SK-N-SH (cell line): Measurements from ENCODE around the gene SIT1. TPM values are rescaled to one million over a fixed set of nuclear protein-coding genes. Genes with fewer than 3 reads are reported as not detected.

Experiments
- CTCF ChIA-PET: fragments of 300-600, 350-600 bp; formaldehyde crosslinking; extraction: SDS; loops from one replicate; lab custom pipeline; 2021; lab: Yijun Ruan, JAX
- POLR2A ChIA-PET: fragments of 350-600 bp; sonication (Branson Sonifier 250); formaldehyde crosslinking; extraction: SDS; loops from one replicate; lab custom pipeline; 2020; ENCODE audit warnings: antibody characterized with exemption, inconsistent platforms; lab: Yijun Ruan, JAX
- DNase-seq: peaks from one replicate; pipeline ENCODE4 v3.0.0; 2012
- H2AFZ ChIP-seq: fragments of 200-600 bp; sonication (generic); 2 replicates; pipeline ENCODE4 v1.8.1; 2016; ENCODE audit warnings: antibody characterized with exemption, mild to moderate bottlenecking, low read depth
- H3F3A ChIP-seq: fragments of 200-600 bp; sonication (generic); replicated peaks from 2 replicates; pipeline ENCODE3; 2016; ENCODE audit warnings: antibody characterized with exemption, mild to moderate bottlenecking; ENCODE audit not compliant: insufficient read depth
- H3K27ac ChIP-seq, 2 experiments: fragments of 200-500 bp in 1 of 2; fragments of 200-600 bp in 1 of 2; sonication (Bioruptor generic) in 1 of 2; sonication (generic), shearing (Covaris generic) in 1 of 2; 2 replicates each; pipeline versions ENCODE4 v1.5.1 to v1.6.1; 2014 to 2016; ENCODE audit warnings: low read depth in 2 of 2, inconsistent platforms in 1 of 2, low read length in 1 of 2, mild to moderate bottlenecking in 1 of 2, mixed read lengths in 1 of 2
- H3K27me3 ChIP-seq: fragments of 200-600 bp; sonication (generic), shearing (Covaris generic); 2 replicates; pipeline ENCODE4 v1.6.1; 2016; ENCODE audit warnings: mixed run types; ENCODE audit not compliant: insufficient read depth
- H3K36me3 ChIP-seq, 2 experiments: fragments of 200-500 bp in 1 of 2; fragments of 200-600 bp in 1 of 2; sonication (Bioruptor generic) in 1 of 2; sonication (generic) in 1 of 2; replicated peaks in 1 of 2; 2 replicates each; pipeline versions ENCODE3 to v1.5.1; 2014 to 2016; ENCODE audit warnings: low read length in 1 of 2, mild to moderate bottlenecking in 1 of 2; ENCODE audit not compliant: insufficient read depth in 2 of 2, control insufficient read depth in 1 of 2
- H3K4me1 ChIP-seq, 2 experiments: fragments of 200-500 bp in 1 of 2; fragments of 200-600 bp in 1 of 2; sonication (Bioruptor generic) in 1 of 2; sonication (generic), shearing (Covaris generic) in 1 of 2; 2 replicates each; pipeline versions ENCODE4 v1.5.1 to v1.6.1; 2014 to 2016; ENCODE audit warnings: low read depth in 1 of 2, low read length in 1 of 2, mixed run types in 1 of 2; ENCODE audit not compliant: insufficient read depth in 2 of 2, control insufficient read depth in 1 of 2
- H3K4me2 ChIP-seq: fragments of 200-600 bp; sonication (generic), shearing (Covaris generic); 2 replicates; pipeline ENCODE4 v1.6.1; 2017; ENCODE audit warnings: mixed run types
- H3K4me3 ChIP-seq, 2 experiments: fragments of 200-500 bp in 1 of 2; fragments of 200-600 bp in 1 of 2; sonication (Bioruptor generic) in 1 of 2; sonication (generic), shearing (Covaris generic) in 1 of 2; 2 replicates each; pipeline versions ENCODE4 v1.5.1 to v1.8.1; 2014 to 2016; ENCODE audit warnings: low read depth in 2 of 2, inconsistent platforms in 1 of 2, low read length in 1 of 2, mild to moderate bottlenecking in 1 of 2, mixed read lengths in 1 of 2, moderate library complexity in 1 of 2
- H3K79me2 ChIP-seq: fragments of 200-600 bp; sonication (generic); 2 replicates; pipeline ENCODE4 v1.8.1; 2017; ENCODE audit warnings: mild to moderate bottlenecking; ENCODE audit not compliant: insufficient read depth
- H3K9ac ChIP-seq: fragments of 200-600 bp; sonication (generic); 2 replicates; pipeline ENCODE4 v1.6.1; 2017; ENCODE audit warnings: mixed run types
- H3K9me2 ChIP-seq: fragments of 200-600 bp; sonication (generic); 2 replicates; pipeline ENCODE4 v1.6.1; 2017; ENCODE audit warnings: mixed run types
- H3K9me3 ChIP-seq: fragments of 200-600 bp; sonication (generic); 2 replicates; pipeline ENCODE4 v1.6.1; 2017; ENCODE audit warnings: mixed run types, mild to moderate bottlenecking, moderate library complexity
- H4K20me1 ChIP-seq: fragments of 200-600 bp; sonication (generic); 2 replicates; pipeline ENCODE4 v1.6.1; 2017; ENCODE audit warnings: mild to moderate bottlenecking, mixed run types; ENCODE audit not compliant: insufficient read depth
- EZH2phosphoT487 ChIP-seq: fragments of 200-600 bp; sonication (generic); IDR thresholded peaks from 2 replicates; pipeline ENCODE4 v1.6.1; 2017; ENCODE audit warnings: low read depth, mixed run types, mild to moderate bottlenecking, antibody characterized with exemption, moderate library complexity, borderline replicate concordance
- FOSL2 ChIP-seq: IDR thresholded peaks from 2 replicates; pipeline ENCODE4 v1.4.0; 2012; ENCODE audit warnings: low read depth, mild to moderate bottlenecking, moderate library complexity, borderline replicate concordance
- FOXJ3 ChIP-seq: sonication (generic); formaldehyde crosslinking; IDR thresholded peaks from 2 replicates; pipeline ENCODE4 v1.5.1; 2020; ENCODE audit warnings: mild to moderate bottlenecking, missing genetic modification reagents
- FOXM1 ChIP-seq: IDR thresholded peaks from 2 replicates; pipeline ENCODE4 v1.4.0; 2012; ENCODE audit warnings: low read depth, mild to moderate bottlenecking
- GATA2 ChIP-seq: sonication (generic); formaldehyde crosslinking; IDR thresholded peaks from 2 replicates; pipeline ENCODE4 v1.5.0; 2020; ENCODE audit warnings: mild to moderate bottlenecking, missing genetic modification reagents
- MXI1 ChIP-seq: IDR thresholded peaks from 2 replicates; pipeline ENCODE4 v1.6.1; 2012; ENCODE audit warnings: mild to moderate bottlenecking, low read depth, low read length, improper control_type of control experiment
- NFIC ChIP-seq: IDR thresholded peaks from 2 replicates; pipeline ENCODE4 v1.4.0; 2012; ENCODE audit warnings: borderline replicate concordance
- RAD21 ChIP-seq: IDR thresholded peaks from 2 replicates; pipeline ENCODE4 v1.6.1; 2012; ENCODE audit warnings: mild to moderate bottlenecking, low read length
- RCOR1 ChIP-seq: fragments of 150-350 bp; IDR thresholded peaks from 2 replicates; pipeline ENCODE4 v1.6.1; 2017; ENCODE audit warnings: antibody characterized with exemption, low read length
- RFX5 ChIP-seq: IDR thresholded peaks from 2 replicates; pipeline ENCODE4 v1.6.1; 2012; ENCODE audit warnings: mild to moderate bottlenecking, improper control_type of control experiment, low read length
- TAF1 ChIP-seq: IDR thresholded peaks from 2 replicates; pipeline ENCODE4 v1.6.1; 2012; ENCODE audit warnings: low read depth, mild to moderate bottlenecking, low read length, moderate library complexity, borderline replicate concordance
- TCF12 ChIP-seq: IDR thresholded peaks from 2 replicates; pipeline ENCODE4 v1.4.0; 2012
- TEAD4 ChIP-seq: IDR thresholded peaks from 2 replicates; pipeline ENCODE4 v1.4.0; 2012; ENCODE audit warnings: mild to moderate bottlenecking, borderline replicate concordance; ENCODE audit not compliant: insufficient read depth
- WGBS: methylation state at CpG from one replicate; pipeline ENCODE4 v1.1.6; 2017; ENCODE audit warnings: low lambda C conversion rate; 5-methylcytosine and 5-hydroxymethylcytosine counted together
- polyA plus RNA-seq, 3 experiments: library from polyadenylated mRNA; depleted of rRNA; stranded (reverse); fragments of >200 nt; gene quantifications; 2 replicates each; pipeline ENCODE4 v1.2.3, GENCODE V29; 2012
- TF ChIP-seq, protein P1 (sequence below): fragments of 150-350 bp; IDR thresholded peaks from 2 replicates; pipeline ENCODE4 v1.6.1; 2016; ENCODE audit warnings: mild to moderate bottlenecking, low read depth, low read length
- TF ChIP-seq, protein P2 (sequence below): IDR thresholded peaks from 2 replicates; pipeline ENCODE4 v1.6.1; 2012; ENCODE audit warnings: mild to moderate bottlenecking, low read depth, low read length, moderate library complexity
- TF ChIP-seq, protein P3 (sequence below): fragments of 200-600 bp; sonication (generic); IDR thresholded peaks from 2 replicates; pipeline ENCODE4 v1.6.1; 2017; ENCODE audit warnings: antibody characterized with exemption, mild to moderate bottlenecking, moderate library complexity

SIT1 gene
- polyA plus RNA-seq, 1 of the 3 experiments (the other 2 are of a cell fraction): not detected

DNA sequence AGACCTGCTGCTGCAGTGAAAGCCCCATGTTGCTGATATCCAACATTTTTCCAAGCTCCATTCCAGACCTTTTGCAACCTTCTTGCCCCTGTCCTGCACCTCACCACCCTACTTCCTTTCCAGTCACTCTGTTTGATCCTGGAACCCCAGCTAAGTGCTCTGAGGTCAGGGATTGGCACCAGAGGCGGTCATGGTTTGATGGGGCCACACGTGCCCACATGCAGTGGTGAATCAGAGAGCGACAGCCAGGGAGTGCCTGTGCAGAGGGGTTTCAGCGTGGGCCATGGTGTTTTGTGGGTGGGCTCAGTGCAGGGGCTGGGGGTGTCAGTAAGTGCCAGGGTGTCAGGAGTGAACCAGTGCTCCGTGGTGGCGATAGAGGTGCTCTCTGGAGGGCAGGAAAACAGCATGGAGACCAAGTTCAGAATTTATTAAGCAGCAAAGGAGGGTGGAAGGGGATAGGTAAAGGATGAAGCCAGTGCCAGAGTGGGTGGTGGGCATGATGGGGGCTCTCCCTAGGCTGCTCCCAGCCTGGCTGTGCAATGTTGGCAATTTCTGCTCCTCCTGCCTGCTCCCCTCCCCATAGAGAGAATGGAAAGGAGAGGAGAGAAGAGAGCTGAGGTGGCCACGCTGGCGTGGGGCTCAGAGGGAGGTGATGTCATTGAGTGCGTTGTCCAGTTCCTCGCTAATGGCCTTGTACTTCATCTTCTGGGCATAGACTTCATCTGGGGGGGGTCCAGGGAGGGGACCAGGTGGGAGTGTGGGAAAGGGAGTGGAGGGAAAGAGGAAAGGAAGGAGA lies 32.0 kb upstream of the SIT1 start:
- ChIA-PET POLR2A (interaction anchor here (0.8 kb wide), 1 partner anchor 24 kb away, joined by 3 read pairs; the partner anchor contains the start of gene CCDC107), CTCF (interaction anchor here (1.0 to 2.4 kb wide), 3 partner anchors 14 to 49 kb away, joined by 4 to 20 read pairs (median 6); partner anchors contain the start of gene TLN1)
- H3F3A ChIP-seq: peaks cover 50% of the 10 kb centered on the region
- H3K27me3 ChIP-seq: no peaks in the 10 kb centered on the region
- no peak overlapping the region for H3K4me3 ChIP-seq
- no peak for TF ChIP-seq FOXM1
- TF ChIP-seq, protein P1, sequence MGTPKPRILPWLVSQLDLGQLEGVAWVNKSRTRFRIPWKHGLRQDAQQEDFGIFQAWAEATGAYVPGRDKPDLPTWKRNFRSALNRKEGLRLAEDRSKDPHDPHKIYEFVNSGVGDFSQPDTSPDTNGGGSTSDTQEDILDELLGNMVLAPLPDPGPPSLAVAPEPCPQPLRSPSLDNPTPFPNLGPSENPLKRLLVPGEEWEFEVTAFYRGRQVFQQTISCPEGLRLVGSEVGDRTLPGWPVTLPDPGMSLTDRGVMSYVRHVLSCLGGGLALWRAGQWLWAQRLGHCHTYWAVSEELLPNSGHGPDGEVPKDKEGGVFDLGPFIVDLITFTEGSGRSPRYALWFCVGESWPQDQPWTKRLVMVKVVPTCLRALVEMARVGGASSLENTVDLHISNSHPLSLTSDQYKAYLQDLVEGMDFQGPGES: no peak
- TF ChIP-seq, protein P2, sequence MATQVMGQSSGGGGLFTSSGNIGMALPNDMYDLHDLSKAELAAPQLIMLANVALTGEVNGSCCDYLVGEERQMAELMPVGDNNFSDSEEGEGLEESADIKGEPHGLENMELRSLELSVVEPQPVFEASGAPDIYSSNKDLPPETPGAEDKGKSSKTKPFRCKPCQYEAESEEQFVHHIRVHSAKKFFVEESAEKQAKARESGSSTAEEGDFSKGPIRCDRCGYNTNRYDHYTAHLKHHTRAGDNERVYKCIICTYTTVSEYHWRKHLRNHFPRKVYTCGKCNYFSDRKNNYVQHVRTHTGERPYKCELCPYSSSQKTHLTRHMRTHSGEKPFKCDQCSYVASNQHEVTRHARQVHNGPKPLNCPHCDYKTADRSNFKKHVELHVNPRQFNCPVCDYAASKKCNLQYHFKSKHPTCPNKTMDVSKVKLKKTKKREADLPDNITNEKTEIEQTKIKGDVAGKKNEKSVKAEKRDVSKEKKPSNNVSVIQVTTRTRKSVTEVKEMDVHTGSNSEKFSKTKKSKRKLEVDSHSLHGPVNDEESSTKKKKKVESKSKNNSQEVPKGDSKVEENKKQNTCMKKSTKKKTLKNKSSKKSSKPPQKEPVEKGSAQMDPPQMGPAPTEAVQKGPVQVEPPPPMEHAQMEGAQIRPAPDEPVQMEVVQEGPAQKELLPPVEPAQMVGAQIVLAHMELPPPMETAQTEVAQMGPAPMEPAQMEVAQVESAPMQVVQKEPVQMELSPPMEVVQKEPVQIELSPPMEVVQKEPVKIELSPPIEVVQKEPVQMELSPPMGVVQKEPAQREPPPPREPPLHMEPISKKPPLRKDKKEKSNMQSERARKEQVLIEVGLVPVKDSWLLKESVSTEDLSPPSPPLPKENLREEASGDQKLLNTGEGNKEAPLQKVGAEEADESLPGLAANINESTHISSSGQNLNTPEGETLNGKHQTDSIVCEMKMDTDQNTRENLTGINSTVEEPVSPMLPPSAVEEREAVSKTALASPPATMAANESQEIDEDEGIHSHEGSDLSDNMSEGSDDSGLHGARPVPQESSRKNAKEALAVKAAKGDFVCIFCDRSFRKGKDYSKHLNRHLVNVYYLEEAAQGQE: no peak
- no peak for TF ChIP-seq RFX5
- no peak for TF ChIP-seq GATA2
- TF ChIP-seq RAD21: no peak
- TF ChIP-seq RCOR1: no peak
- TF ChIP-seq MXI1: no peak
- no peak for TF ChIP-seq FOSL2
- TF ChIP-seq EZH2phosphoT487: no peak
- no peak for TF ChIP-seq TAF1
- no peak for TF ChIP-seq FOXJ3
- no peak for TF ChIP-seq NFIC
- TF ChIP-seq TEAD4: no peak
- TF ChIP-seq, protein P3, sequence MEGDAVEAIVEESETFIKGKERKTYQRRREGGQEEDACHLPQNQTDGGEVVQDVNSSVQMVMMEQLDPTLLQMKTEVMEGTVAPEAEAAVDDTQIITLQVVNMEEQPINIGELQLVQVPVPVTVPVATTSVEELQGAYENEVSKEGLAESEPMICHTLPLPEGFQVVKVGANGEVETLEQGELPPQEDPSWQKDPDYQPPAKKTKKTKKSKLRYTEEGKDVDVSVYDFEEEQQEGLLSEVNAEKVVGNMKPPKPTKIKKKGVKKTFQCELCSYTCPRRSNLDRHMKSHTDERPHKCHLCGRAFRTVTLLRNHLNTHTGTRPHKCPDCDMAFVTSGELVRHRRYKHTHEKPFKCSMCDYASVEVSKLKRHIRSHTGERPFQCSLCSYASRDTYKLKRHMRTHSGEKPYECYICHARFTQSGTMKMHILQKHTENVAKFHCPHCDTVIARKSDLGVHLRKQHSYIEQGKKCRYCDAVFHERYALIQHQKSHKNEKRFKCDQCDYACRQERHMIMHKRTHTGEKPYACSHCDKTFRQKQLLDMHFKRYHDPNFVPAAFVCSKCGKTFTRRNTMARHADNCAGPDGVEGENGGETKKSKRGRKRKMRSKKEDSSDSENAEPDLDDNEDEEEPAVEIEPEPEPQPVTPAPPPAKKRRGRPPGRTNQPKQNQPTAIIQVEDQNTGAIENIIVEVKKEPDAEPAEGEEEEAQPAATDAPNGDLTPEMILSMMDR: no peak
- no peak for TF ChIP-seq TCF12
- no peak overlapping the region for H3K9ac ChIP-seq
- H3K79me2 ChIP-seq: peaks cover 21% of the 10 kb centered on the region; the same call in 1 of the 2 replicates
- H3K36me3 ChIP-seq: peaks cover 27 to 35% of the 10 kb centered on the region in 2 experiments
- DNase-seq: no peak
- H2AFZ ChIP-seq: no peak overlapping the region
- H3K4me2 ChIP-seq: no peak overlapping the region
- no peak overlapping the region for H3K27ac ChIP-seq
- 95% methylated on average over 10 of the region's 10 CpGs for whole genome bisulfite sequencing
- H3K9me3 ChIP-seq: no peaks in the 10 kb centered on the region
- H3K4me1 ChIP-seq: peaks cover 0 to 14% of the 10 kb centered on the region in 2 experiments; a peak in 3 of 4 replicates
- no peaks in the 10 kb centered on the region for H3K9me2 ChIP-seq
- peaks cover 42% of the 10 kb centered on the region for H4K20me1 ChIP-seq
